HG03442 (cell line): ENCODE data around the gene MMS22L.

Experiments
- ATAC-seq: cut with Tn5 transposase; IDR thresholded peaks from one replicate; pipeline ENCODE4 v1.9.1; 2021; ENCODE audit warnings: mild to moderate bottlenecking, moderate library complexity; ENCODE audit not compliant: unreplicated experiment

The MMS22L gene

GRCh38 chr6:97282726-97283617, at the start of gene MMS22L:
TSS of gene MMS22L (minus strand) at chr6:97283216. CDS start at chr6:97282477, 739 bp downstream.
- ATAC-seq = peak; percentile 96

- ATAC-seq = no peak
Measured at GRCh38 chr6:97322811-97323210, 39.8 kb upstream of the MMS22L start.

GRCh38 chr6:97322226-97322625, 39.2 kb upstream of the MMS22L start:
- ATAC-seq = no peak

GRCh38 chr6:97316978-97317377, 34.0 kb upstream of the MMS22L start:
- ATAC-seq = no peak

- no peak for ATAC-seq
Measured at GRCh38 chr6:97312241-97312640, 29.2 kb upstream of the MMS22L start.

GRCh38 chr6:97306544-97307320, 23.7 kb upstream of the MMS22L start:
- ATAC-seq = no peak

GRCh38 chr6:97305414-97306066, 22.5 kb upstream of the MMS22L start:
- ATAC-seq = no peak

- no peak for ATAC-seq
Measured at GRCh38 chr6:97304701-97305100, 21.7 kb upstream of the MMS22L start.

GRCh38 chr6:97294451-97294850, 11.4 kb upstream of the MMS22L start:
- peak; percentile 64 for ATAC-seq

- no peak for ATAC-seq
Measured at GRCh38 chr6:97293198-97293696, 10.2 kb upstream of the MMS22L start.

GRCh38 chr6:97292671-97293070, 9.7 kb upstream of the MMS22L start:
- ATAC-seq = no peak

- ATAC-seq = no peak
Measured at GRCh38 chr6:97291896-97292295, 8.9 kb upstream of the MMS22L start.

- ATAC-seq = no peak
Measured at GRCh38 chr6:97289332-97289731, 6.3 kb upstream of the MMS22L start.

GRCh38 chr6:97288188-97288587, 5.2 kb upstream of the MMS22L start:
- no peak for ATAC-seq

GRCh38 chr6:97282238-97282725, 734 bp downstream of the MMS22L start:
- ATAC-seq = no peak

- no peak for ATAC-seq
Measured at GRCh38 chr6:97280766-97281165, 2.2 kb downstream of the MMS22L start.

- no peak for ATAC-seq
Measured at GRCh38 chr6:97275804-97276203, 7.2 kb downstream of the MMS22L start.

GRCh38 chr6:97269821-97270220, 13.2 kb downstream of the MMS22L start:
- no peak for ATAC-seq

GRCh38 chr6:97262676-97263075, 20.3 kb downstream of the MMS22L start:
- ATAC-seq = no peak

GRCh38 chr6:97246842-97247241, 36.2 kb downstream of the MMS22L start:
- ATAC-seq = no peak

- ATAC-seq = no peak
Measured at GRCh38 chr6:97240222-97240621, 42.8 kb downstream of the MMS22L start.
